T-helper 1 cell treated with Interleukin-12 subunit alpha and Interleukin-12 subunit beta and Interleukin-4 antibody, amounts not matched to agents 30 μg/mL and 1 μg/mL, for 36 hours (primary cell): ENCODE data around the gene PHF13.

Experiments used
- H3K27ac Mint-ChIP-seq: one replicate; pipeline ENCODE4 v1.8.0; 2021; ENCODE audit warnings: mild to moderate bottlenecking, mixed read lengths
- H3K27me3 Mint-ChIP-seq: one replicate; pipeline ENCODE4 v1.8.0; 2021; ENCODE audit warnings: low read depth, mixed read lengths
- H3K36me3 Mint-ChIP-seq: one replicate; pipeline ENCODE4 v1.8.0; 2021; ENCODE audit warnings: low read depth, mixed read lengths
- H3K4me1 Mint-ChIP-seq: one replicate; pipeline ENCODE4 v1.8.0; 2021; ENCODE audit warnings: low read depth, mixed read lengths
- H3K4me3 Mint-ChIP-seq: one replicate; pipeline ENCODE4 v1.8.0; 2021; ENCODE audit warnings: mild to moderate bottlenecking, moderate library complexity, mixed read lengths
- H3K9me3 Mint-ChIP-seq: one replicate; pipeline ENCODE4 v1.8.0; 2021; ENCODE audit warnings: mixed read lengths

Gene PHF13

DNA sequence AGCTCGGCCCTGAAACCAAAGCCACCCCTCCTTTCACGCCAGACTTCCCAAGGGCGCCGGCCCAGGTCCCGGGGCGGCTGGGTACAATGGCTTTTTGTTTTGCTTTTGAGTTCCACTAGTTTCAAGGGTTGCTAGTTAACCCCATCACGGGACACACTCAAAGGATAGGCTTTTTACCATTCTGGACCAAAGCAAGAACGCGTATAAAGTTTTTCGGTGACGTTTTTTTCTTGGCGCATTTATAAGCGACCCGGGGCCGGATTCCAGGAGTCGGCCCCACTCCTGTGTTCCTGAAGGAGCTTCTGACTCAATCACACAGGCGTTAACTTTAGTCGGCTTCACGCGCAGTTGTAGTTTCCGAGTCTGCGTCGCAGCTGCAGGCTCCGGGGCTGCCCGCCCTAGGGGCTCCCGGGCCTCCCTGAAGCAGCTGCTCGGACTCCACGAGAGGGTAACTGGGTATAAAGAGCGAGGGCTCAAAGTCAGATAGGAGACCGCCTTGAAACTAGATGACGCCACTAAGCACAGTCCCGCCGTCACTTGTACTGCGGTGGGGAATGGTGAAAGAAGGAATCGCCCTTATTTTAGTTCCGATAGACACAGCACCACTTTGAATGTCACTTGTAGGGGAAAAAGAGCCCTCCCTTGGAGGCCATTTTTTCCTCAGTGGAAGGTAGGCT lies 10.2 kb upstream of the PHF13 start:
- Mint-ChIP-seq H3K27me3 (peaks cover 5% of the 10 kb centered on the region), H3K27ac (peak overlapping the region; percentile 95), H3K4me3 (peak overlapping the region; percentile 78), H3K4me1 (peaks cover 18% of the 10 kb centered on the region), H3K9me3 (no peaks in the 10 kb centered on the region), H3K36me3 (peaks cover 10% of the 10 kb centered on the region)

GRCh38 chr1:6603915-6604558 lies 9.5 kb upstream of the PHF13 start:
- Mint-ChIP-seq H3K9me3 (no peaks in the 10 kb centered on the region), H3K27me3 (peaks cover 5% of the 10 kb centered on the region), H3K27ac (peak overlapping the region; percentile 95), H3K36me3 (peaks cover 10% of the 10 kb centered on the region), H3K4me3 (peak overlapping the region; percentile 78), H3K4me1 (peaks cover 18% of the 10 kb centered on the region)

DNA sequence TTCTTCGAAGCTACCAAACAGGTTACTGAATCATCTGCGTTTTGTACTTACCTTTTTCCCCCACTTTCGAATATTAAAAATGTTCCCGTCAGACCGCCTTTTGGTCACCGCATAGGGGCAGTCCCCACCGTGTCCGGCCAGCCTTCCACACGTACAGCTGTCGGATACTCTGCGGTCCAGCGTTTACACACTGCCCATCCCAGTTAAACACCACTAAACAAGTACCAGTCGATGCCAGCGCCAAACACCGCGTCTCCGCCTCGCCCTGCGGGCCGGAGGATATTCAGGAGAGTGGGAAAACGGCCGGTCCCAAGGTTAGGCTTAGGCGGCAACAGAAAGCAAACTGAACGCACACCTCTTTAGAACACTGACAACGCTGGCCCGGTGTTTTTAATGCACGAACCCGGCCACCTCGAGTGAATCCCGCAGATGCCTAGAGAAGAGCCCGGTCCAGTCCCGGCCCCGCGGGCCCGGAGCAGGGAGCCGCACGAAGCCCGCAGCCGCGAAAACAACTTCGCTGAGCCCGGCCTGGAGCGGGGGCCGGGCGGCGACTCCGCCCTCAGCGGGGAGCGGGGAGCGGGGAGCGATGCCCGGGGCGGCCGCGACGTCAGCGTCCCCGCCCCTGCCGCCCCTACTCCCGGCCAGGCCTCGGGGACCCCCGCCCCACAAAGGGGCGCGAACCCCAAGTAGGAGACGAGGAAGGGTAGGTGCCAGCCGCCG lies 730 bp upstream of the PHF13 start:
- Mint-ChIP-seq H3K27me3 (peaks cover 2% of the 10 kb centered on the region), H3K36me3 (peaks cover 10% of the 10 kb centered on the region), H3K9me3 (no peaks in the 10 kb centered on the region), H3K4me3 (peak overlapping the region; percentile 90), H3K27ac (peak overlapping the region; percentile 82), H3K4me1 (peaks cover 17% of the 10 kb centered on the region)

DNA sequence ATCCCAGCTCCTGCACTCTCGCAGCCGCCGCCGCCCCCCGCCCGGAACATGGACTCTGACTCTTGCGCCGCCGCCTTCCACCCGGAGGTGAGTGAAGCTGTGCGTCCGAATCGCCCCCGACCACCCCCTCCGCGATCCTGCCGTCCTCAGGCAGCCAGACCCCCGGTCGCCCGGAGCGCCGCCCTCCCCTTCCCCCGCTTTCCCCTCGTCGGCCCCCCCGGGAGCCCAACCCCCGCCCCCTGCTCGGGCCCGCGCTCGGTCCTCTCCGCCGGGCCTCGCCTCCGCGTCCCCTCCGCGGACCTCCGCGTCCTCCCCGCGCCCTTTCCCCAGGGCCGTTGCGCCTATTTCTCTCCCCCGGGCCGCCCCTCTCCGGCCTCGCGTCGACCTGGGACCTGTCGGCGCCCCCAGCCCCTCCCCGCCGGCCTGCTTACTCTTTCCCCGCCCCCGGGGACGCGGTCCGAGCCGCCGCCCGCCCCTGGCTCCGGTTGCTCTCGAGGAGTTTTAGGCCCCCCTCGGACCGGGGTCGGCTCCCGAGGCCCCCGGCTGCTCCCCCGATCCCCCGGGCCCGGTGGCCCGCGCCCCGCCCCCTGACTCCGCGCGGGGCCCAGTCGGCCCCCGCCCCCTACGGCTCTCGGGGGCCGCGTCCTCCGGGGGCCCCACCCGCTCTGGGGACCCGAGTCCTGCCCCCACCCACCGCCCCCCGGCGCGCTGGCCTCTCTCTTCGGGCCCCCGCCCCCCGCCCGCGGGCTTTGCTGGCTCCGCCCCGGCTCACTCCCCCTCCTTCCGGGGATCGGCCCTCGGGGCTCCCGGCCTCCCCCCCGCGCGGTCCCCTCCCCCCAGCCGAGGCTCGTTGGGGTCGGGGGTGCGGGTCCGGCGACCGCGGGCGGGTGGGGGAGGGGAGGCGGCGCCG lies 743 bp downstream of the PHF13 start:
- no peaks in the 10 kb centered on the region for H3K27me3 Mint-ChIP-seq
- H3K9me3 Mint-ChIP-seq, result no peaks in the 10 kb centered on the region
- H3K27ac Mint-ChIP-seq, result no peak overlapping the region
- peaks cover 17% of the 10 kb centered on the region for H3K4me1 Mint-ChIP-seq
- H3K4me3 Mint-ChIP-seq, result peak overlapping the region; percentile 42
- peaks cover 10% of the 10 kb centered on the region for H3K36me3 Mint-ChIP-seq

GRCh38 chr1:6614929-6615785 lies 1.6 kb downstream of the PHF13 start:
- H3K4me1 Mint-ChIP-seq, result peaks cover 17% of the 10 kb centered on the region
- H3K4me3 Mint-ChIP-seq, result peak overlapping the region; percentile 83
- no peaks in the 10 kb centered on the region for H3K27me3 Mint-ChIP-seq
- peaks cover 13% of the 10 kb centered on the region for H3K36me3 Mint-ChIP-seq
- no peaks in the 10 kb centered on the region for H3K9me3 Mint-ChIP-seq
- H3K27ac Mint-ChIP-seq, result peak overlapping the region; percentile 64

GRCh38 chr1:6619045-6619444 lies 5.5 kb downstream of the PHF13 start:
- Mint-ChIP-seq H3K27me3 (no peaks in the 10 kb centered on the region), H3K9me3 (no peaks in the 10 kb centered on the region), H3K27ac (no peak overlapping the region), H3K36me3 (peaks cover 20% of the 10 kb centered on the region), H3K4me3 (no peak overlapping the region), H3K4me1 (peaks cover 12% of the 10 kb centered on the region)

DNA sequence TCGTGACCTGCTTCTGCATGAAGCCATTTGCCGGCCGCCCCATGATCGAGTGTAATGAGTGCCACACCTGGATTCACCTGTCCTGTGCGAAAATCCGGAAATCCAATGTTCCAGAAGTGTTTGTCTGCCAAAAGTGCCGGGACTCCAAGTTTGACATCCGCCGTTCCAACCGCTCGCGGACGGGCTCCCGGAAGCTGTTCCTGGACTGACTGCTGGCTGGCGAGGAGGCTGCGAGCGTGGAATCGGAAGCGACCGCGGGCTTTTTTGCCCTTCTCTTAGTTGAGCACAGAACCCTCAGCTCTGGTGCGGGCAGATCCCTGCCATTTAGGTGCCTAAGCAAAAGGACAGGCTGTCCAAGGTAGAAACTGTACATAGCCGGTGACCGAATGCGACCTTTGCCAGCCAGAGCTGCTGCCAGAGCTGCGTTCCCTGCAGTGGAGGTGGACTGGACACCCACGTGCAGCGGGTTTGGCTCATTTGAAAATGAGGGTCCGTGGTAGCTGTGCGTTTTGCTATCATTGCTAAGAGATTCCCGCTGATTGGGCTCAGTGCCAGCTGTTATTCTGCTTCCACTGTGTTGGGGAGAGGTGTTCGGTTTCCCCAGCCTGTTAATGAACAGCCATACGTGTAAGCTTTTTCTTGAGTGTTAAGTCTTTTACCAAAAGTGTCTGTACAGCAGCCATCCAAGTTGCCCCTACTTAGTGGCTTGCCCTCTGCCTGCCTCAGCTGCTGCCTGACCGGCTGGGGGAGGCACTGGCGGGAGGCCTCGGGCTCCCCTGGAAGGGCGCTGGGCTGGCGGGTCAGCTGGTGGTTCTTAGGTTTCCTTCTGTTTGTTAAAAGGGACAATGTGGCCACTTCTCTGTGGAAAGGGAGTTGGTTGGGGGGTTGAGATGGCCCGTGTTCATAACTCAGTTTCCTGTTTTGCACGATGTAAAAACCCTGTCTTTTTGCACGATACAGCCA lies 8.2 kb downstream of the PHF13 start:
- peaks cover 15% of the 10 kb centered on the region for H3K4me1 Mint-ChIP-seq
- no peak overlapping the region for H3K4me3 Mint-ChIP-seq
- H3K9me3 Mint-ChIP-seq, result no peaks in the 10 kb centered on the region
- no peaks in the 10 kb centered on the region for H3K27me3 Mint-ChIP-seq
- no peak overlapping the region for H3K27ac Mint-ChIP-seq
- H3K36me3 Mint-ChIP-seq, result peaks cover 22% of the 10 kb centered on the region

- Mint-ChIP-seq H3K36me3 (peaks cover 22% of the 10 kb centered on the region), H3K27me3 (no peaks in the 10 kb centered on the region), H3K4me3 (no peak overlapping the region), H3K4me1 (peaks cover 17% of the 10 kb centered on the region), H3K9me3 (no peaks in the 10 kb centered on the region), H3K27ac (no peak overlapping the region)
Observed at GRCh38 chr1:6622396-6623152, 9.0 kb downstream of the PHF13 start.

DNA sequence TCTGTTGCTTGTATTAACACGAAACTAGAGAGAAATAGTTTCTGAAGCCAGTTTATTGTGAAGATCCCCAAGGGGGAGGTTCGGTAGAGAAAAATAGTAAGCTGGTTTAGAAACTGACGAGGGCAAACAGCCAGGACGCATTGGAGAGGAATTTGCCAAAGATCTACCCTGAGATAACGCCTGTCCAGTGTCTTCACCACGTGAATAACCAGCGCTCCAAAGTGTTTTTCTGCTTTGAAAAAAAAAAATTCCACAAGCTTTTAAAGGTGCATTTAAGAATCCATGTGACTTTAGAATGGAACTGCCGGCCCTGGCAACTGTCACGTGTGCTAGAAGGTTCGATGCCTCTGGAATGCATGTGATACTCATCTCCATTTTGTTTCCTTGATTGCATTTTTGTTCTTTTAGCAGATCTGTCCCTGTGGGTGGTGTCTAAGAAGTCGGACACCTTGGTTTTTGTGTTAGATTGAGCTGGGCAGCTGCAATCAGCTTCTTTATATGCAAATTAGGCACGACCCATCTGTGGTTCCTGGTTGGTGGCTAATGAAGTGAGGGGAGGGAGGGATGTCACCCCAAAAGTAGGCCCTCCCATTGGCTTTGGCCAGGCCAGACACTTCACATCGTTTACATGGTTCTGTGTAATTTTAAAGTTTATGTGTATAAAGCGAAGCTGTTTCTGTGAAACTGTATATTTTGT lies 9.9 kb downstream of the PHF13 start:
- Mint-ChIP-seq H3K27me3 (no peaks in the 10 kb centered on the region), H3K4me1 (peaks cover 21% of the 10 kb centered on the region), H3K9me3 (no peaks in the 10 kb centered on the region), H3K27ac (peak overlapping the region; percentile 2), H3K4me3 (peak overlapping the region; percentile 14), H3K36me3 (peaks cover 26% of the 10 kb centered on the region)

DNA sequence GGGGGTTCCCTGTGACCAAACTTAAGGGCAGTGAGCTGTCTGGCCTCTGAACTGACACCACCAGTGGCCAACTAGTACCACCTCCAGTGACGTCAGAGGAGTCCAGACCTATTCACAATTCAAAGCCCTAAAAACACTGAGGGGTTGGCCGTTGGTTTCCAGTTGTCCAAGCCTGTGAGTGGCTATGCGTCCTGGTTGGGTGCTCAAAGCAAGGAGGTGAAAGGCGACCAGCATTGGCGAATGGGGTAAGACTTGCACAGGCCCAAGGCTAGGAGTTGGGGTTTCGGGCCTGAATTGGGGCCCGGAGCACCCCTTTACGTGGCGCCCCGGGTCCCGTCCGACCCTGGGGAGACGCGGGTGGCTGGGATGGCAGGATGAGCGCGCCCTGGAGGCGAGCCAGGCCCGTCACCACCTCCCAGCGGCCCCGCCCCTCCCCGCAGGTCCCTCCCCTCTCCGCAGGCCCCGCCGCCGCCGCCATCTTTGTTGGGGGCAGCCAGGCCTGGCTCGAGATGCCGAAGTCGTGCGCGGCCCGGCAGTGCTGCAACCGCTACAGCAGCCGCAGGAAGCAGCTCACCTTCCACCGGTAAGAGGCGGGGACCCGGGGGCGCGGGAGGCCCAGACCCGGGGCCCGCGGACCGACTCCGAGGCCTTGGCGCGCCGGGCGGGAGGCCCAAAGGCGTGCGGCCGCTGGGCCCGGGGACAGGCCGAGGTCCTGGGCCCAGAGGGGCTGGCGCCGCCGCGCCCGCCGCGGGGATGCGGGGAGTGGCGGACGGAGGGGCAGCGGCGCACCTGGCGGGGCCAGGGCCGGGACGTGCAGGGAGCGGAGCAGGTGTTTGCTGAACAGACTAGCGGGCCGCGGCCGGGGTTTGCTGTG lies 11.4 kb downstream of the PHF13 start, which contains the start of gene THAP3:
Gene THAP3, plus strand, starts transcription at position 159 of the 874 bp plus-strand sequence. Its CDS starts 351 bp downstream, at position 510.
- peaks cover 31% of the 10 kb centered on the region for H3K36me3 Mint-ChIP-seq
- H3K4me1 Mint-ChIP-seq, result peaks cover 21% of the 10 kb centered on the region
- H3K27ac Mint-ChIP-seq, result peak within 1 kb of the TSS; percentile 89
- H3K27me3 Mint-ChIP-seq, result no peaks in the 10 kb centered on the region
- H3K9me3 Mint-ChIP-seq, result no peaks in the 10 kb centered on the region
- H3K4me3 Mint-ChIP-seq, result peak within 1 kb of the TSS; percentile 95

GRCh38 chr1:6625584-6626149 lies 12.1 kb downstream of the PHF13 start:
- peaks cover 28% of the 10 kb centered on the region for H3K36me3 Mint-ChIP-seq
- no peaks in the 10 kb centered on the region for H3K9me3 Mint-ChIP-seq

More at GRCh38 chr1:6625584-6626149, 12.1 kb downstream of the PHF13 start:
- peak overlapping the region; percentile 89 for H3K27ac Mint-ChIP-seq
- H3K27me3 Mint-ChIP-seq, result no peaks in the 10 kb centered on the region
- H3K4me1 Mint-ChIP-seq, result peaks cover 21% of the 10 kb centered on the region
- H3K4me3 Mint-ChIP-seq, result peak overlapping the region; percentile 95
